Esophagus squamous epithelium (tissue), 5 donors: Measurements from ENCODE around the gene CD164L2. TPM values are rescaled to one million over a fixed set of nuclear protein-coding genes. Genes with fewer than 3 reads are reported as not detected.
"Not testable (repeated sequence)": the region's sequence is repeated elsewhere in the genome, so short reads cannot be mapped to it uniquely, and the experiment has no call there.

ENCODE experiments used
- DNase-seq: peaks from one replicate; lab custom pipeline; 2025; lab: John Stamatoyannopoulos, UW
- H3K27ac ChIP-seq, 4 donors: fragments of 200-600 bp; sonication (generic); one replicate each; pipeline ENCODE4 v1.5.1; 2016 to 2019; ENCODE audit warnings: mild to moderate bottlenecking in 1 of 4
- H3K27me3 ChIP-seq, 4 donors: fragments of 200-600 bp; sonication (generic); 1 replicate in 3 of 4; 2 replicates in 1 of 4; pipeline versions ENCODE4 v1.5.1 to v1.6.0; 2017 to 2021; ENCODE audit warnings: antibody characterized with exemption in 1 of 4
- H3K36me3 ChIP-seq, 3 donors: fragments of 200-600 bp; sonication (generic); one replicate each; pipeline ENCODE4 v1.5.1; 2016 to 2019
- H3K4me1 ChIP-seq, 3 donors: fragments of 200-600 bp; sonication (generic); one replicate each; pipeline ENCODE4 v1.5.1; 2017 to 2019
- H3K4me3 ChIP-seq, 4 donors: fragments of 200-600 bp; sonication (generic); 1 replicate in 3 of 4; 2 replicates in 1 of 4; pipeline ENCODE4 v1.5.1; 2016 to 2019; ENCODE audit warnings: mild to moderate bottlenecking in 2 of 4, moderate library complexity in 1 of 4
- H3K9me3 ChIP-seq, 3 donors: fragments of 200-600 bp; sonication (generic); one replicate each; pipeline ENCODE4 v1.5.1; 2016 to 2019
- POLR2A ChIP-seq, 4 donors: fragments of 450-650 bp; IDR thresholded peaks; one replicate each; pipeline ENCODE4 v1.6.1; 2017; ENCODE audit warnings: antibody characterized with exemption in 4 of 4, mild to moderate bottlenecking in 4 of 4, moderate library complexity in 3 of 4
- WGBS, 2 donors: methylation state at CpG; one replicate each; pipeline ENCODE4 v1.1.5; 2018; 5-methylcytosine and 5-hydroxymethylcytosine counted together
- intact Hi-C: fragments of 100-400 bp; cut with DNase I; formaldehyde crosslinking; loops from one replicate; pipeline ENCODE4 v1.15.0; 2022
- total RNA-seq, 4 donors: library from RNA; depleted of rRNA; stranded (reverse); fragments of >200 nt; gene quantifications; one replicate each; pipeline ENCODE4 v1.1.0, GENCODE V29; 2016
- TF ChIP-seq, protein P1 (sequence below), 6 experiments: fragments of 450-650 bp in 4 of 6; fragments of 200-600 bp in 2 of 6; sonication (generic) in 2 of 6; IDR thresholded peaks; one replicate each; pipeline ENCODE4 v1.5.1; 2016 to 2019; ENCODE audit warnings: antibody characterized with exemption in 6 of 6, mild to moderate bottlenecking in 4 of 6, moderate library complexity in 4 of 6
- donor health status: DM: yes; HTN: yes; CAD: no.

Gene CD164L2
- total RNA-seq: 10 to 100 TPM in 1 of 4 donors, 1 to 10 TPM in 3; 4.8 to 15.4 (median 6.5) TPM

GRCh38 chr1:27383039-27383605, at the start of gene CD164L2:
Gene CD164L2, minus strand, starts transcription at chr1:27383333. Its CDS starts 94 bp downstream, at chr1:27383239.
- intact Hi-C loops: no loop called here
- Histone ChIP-seq H3K4me1 (peaks cover 26 to 56% (median 31%) of the 10 kb centered on the region in 3 donors), H3K4me3 (peak within 1 kb of the TSS; percentile 51 to 64 (median 56)), H3K9me3 (no peaks in the 10 kb centered on the region), H3K36me3 (no peaks in the 10 kb centered on the region), H3K27ac (peak within 1 kb of the TSS; percentile 78 to 87 (median 84)), H3K27me3 (peaks cover 0 to 12% (median 0%) of the 10 kb centered on the region in 4 donors)
- WGBS, 2 donors: 28 to 100% methylated on average over 1 to 5 of the region's 43 CpGs
- TF ChIP-seq, protein P1, sequence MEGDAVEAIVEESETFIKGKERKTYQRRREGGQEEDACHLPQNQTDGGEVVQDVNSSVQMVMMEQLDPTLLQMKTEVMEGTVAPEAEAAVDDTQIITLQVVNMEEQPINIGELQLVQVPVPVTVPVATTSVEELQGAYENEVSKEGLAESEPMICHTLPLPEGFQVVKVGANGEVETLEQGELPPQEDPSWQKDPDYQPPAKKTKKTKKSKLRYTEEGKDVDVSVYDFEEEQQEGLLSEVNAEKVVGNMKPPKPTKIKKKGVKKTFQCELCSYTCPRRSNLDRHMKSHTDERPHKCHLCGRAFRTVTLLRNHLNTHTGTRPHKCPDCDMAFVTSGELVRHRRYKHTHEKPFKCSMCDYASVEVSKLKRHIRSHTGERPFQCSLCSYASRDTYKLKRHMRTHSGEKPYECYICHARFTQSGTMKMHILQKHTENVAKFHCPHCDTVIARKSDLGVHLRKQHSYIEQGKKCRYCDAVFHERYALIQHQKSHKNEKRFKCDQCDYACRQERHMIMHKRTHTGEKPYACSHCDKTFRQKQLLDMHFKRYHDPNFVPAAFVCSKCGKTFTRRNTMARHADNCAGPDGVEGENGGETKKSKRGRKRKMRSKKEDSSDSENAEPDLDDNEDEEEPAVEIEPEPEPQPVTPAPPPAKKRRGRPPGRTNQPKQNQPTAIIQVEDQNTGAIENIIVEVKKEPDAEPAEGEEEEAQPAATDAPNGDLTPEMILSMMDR (IDR thresholded peaks at IDR 0.05): no peak
- peak in 1 of 4 donors; percentile 27 for TF ChIP-seq POLR2A (IDR thresholded peaks at IDR 0.05)
- no peak for DNase-seq

GRCh38 chr1:27432725-27433124, 49.6 kb upstream of the CD164L2 start:
- H3K4me3 ChIP-seq, H3K27me3 ChIP-seq, DNase-seq, intact Hi-C loops, H3K9me3 ChIP-seq: not testable (repeated sequence)
- peak overlapping the region in 2 of 4 donors; percentile 75 to 87 for H3K27ac ChIP-seq
- peaks cover 0 to 10% (median 0%) of the 10 kb centered on the region in 3 donors for H3K36me3 ChIP-seq
- WGBS, 2 donors: 71 to 78% methylated on average over 1 of the region's 1 CpG
- H3K4me1 ChIP-seq: peaks cover 67 to 100% (median 84%) of the 10 kb centered on the region in 3 donors

- intact Hi-C loops: no loop called here
- H3K4me1 ChIP-seq: peaks cover 69 to 100% (median 82%) of the 10 kb centered on the region in 3 donors
These were observed 48.4 kb upstream of the CD164L2 start for GRCh38 chr1:27431601-27431940.

GRCh38 chr1:27430903-27431600, 47.9 kb upstream of the CD164L2 start:
- TF ChIP-seq POLR2A (IDR thresholded peaks at IDR 0.05): peak in 1 of 4 donors; percentile 11
- TF ChIP-seq, protein P1 (IDR thresholded peaks at IDR 0.05): no peak
- Histone ChIP-seq H3K36me3 (peaks cover 0 to 27% (median 0%) of the 10 kb centered on the region in 3 donors), H3K27ac (peak overlapping the region; percentile 65 to 84 (median 80)), H3K4me1 (peaks cover 64 to 100% (median 76%) of the 10 kb centered on the region in 3 donors), H3K9me3 (no peaks in the 10 kb centered on the region), H3K4me3 (peak overlapping the region in 1 of 4 donors; percentile 6), H3K27me3 (no peaks in the 10 kb centered on the region)
- intact Hi-C loops: no loop called here
- no peak for DNase-seq
- 38 to 56% methylated on average over 1 of the region's 1 CpG for WGBS, 2 donors

More at GRCh38 chr1:27431601-27431940, 48.4 kb upstream of the CD164L2 start:
- TF ChIP-seq, protein P1 (IDR thresholded peaks at IDR 0.05): no peak
- no peak for TF ChIP-seq POLR2A (IDR thresholded peaks at IDR 0.05)
- H3K9me3 ChIP-seq: no peaks in the 10 kb centered on the region
- H3K36me3 ChIP-seq: peaks cover 0 to 22% (median 0%) of the 10 kb centered on the region in 3 donors
- H3K4me3 ChIP-seq: no peak overlapping the region
- DNase-seq: no peak
- peak overlapping the region; percentile 65 to 84 (median 80) for H3K27ac ChIP-seq
- no peaks in the 10 kb centered on the region for H3K27me3 ChIP-seq
- 88 to 93% methylated on average over 2 of the region's 2 CpGs for WGBS, 2 donors

- H3K36me3 ChIP-seq: peaks cover 0 to 47% (median 0%) of the 10 kb centered on the region in 3 donors
- H3K9me3 ChIP-seq: no peaks in the 10 kb centered on the region
- peak overlapping the region; percentile 65 to 86 (median 84) for H3K27ac ChIP-seq
- peaks cover 49 to 99% (median 59%) of the 10 kb centered on the region in 3 donors for H3K4me1 ChIP-seq
- H3K27me3 ChIP-seq: no peaks in the 10 kb centered on the region
- DNase-seq: no peak
- intact Hi-C loops: loop anchor here (5.0 kb wide), 1 partner anchor 173 kb away; the partner anchor contains the start of gene AHDC1
- peak overlapping the region in 3 of 4 donors; percentile 8 to 56 (median 33) for H3K4me3 ChIP-seq
- TF ChIP-seq, protein P1 (IDR thresholded peaks at IDR 0.05): no peak
- no peak for TF ChIP-seq POLR2A (IDR thresholded peaks at IDR 0.05)
- 28 to 30% methylated on average over 2 of the region's 2 CpGs for WGBS, 2 donors
These were observed 45.9 kb upstream of the CD164L2 start for GRCh38 chr1:27429029-27429425.
